HG03571 (cell line): ENCODE measurements around the gene RHBDL3.
"Not testable (repeated sequence)": the region's sequence is repeated elsewhere in the genome, so short reads cannot be mapped to it uniquely, and the experiment has no call there.

Experiments
- ATAC-seq: cut with Tn5 transposase; IDR thresholded peaks from one replicate; pipeline ENCODE4 v1.9.1; 2021; ENCODE audit not compliant: unreplicated experiment

The RHBDL3 gene, protein sequence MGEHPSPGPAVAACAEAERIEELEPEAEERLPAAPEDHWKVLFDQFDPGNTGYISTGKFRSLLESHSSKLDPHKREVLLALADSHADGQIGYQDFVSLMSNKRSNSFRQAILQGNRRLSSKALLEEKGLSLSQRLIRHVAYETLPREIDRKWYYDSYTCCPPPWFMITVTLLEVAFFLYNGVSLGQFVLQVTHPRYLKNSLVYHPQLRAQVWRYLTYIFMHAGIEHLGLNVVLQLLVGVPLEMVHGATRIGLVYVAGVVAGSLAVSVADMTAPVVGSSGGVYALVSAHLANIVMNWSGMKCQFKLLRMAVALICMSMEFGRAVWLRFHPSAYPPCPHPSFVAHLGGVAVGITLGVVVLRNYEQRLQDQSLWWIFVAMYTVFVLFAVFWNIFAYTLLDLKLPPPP

DNA sequence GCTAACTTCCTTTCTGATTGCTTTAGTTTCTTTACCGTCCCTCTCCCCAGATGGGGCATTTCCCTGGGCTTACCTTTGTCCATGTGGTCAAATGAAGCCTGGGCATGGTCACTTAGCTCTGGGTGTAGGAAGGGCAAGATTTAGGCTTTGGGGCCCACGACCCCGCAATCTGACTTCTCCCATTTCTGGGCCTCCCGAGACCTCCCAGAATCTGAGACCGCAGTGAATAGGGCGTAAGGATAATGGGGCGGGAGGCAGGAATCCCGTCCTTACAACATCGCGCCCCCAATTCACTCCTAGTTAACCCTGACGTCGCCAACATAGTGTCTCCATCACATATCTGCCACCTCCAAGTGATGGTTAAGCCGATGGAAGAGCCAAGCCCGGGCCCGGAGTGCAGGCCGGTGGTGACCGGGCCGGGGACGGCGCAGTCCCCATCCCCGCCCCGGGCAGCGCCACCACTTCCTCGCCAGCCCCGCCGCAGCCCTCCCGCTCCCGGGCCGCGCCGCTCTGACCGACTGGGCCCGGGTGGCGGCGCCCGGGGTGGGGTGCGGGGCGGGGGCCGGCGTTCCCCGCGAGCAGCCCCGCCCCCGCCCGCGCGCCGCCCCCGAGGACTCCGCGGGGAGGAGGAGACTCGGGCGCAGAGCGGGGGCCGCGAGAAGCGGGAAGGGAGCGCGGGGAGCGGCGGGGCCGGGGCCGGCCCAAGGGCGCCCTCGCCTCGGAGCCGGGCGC, at the start of gene RHBDL3:
Gene RHBDL3 (plus strand): TSS at position 641 of the 732 bp plus-strand sequence. CDS start 358 bp downstream, outside the sequence.
- no peak for ATAC-seq

DNA sequence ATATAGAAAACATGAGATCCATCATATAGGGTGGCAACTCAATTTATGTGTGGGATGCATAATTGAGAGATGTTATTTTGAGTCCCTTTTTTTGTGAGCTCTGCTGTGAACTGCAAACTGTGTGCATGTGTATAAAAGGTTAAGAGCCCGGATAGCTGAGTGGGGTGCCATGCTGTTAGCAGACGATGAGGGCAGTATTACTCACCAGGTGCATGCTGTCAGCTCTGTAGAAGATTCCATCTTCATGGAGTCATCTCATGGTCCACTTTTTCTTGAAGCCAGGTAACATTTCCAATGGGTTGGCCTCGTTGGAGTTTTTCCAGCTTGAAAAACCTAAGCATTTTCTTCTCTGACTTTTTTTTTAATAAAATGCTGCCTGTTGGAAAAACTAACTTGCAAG, 43.0 kb upstream of the RHBDL3 start:
- ATAC-seq: no peak

DNA sequence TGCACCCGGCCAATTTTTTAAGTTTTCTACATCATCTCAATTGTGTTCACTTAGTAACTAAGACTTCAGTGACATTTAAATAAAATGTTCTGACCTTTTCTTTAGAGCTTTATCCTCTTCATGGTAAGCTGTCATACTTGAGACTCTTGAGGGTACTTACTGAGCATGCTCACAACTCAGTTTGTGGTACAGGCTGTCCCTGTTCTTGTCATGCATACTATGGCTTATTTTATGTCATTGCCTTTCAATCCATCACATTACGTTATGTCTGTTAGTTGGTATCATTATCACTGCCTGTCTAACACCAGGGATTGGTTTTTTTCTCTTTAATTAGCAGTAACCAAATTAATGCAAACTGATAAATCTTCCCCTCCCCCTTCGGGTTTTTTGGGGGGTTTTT, 41.9 kb upstream of the RHBDL3 start:
- no peak for ATAC-seq

DNA sequence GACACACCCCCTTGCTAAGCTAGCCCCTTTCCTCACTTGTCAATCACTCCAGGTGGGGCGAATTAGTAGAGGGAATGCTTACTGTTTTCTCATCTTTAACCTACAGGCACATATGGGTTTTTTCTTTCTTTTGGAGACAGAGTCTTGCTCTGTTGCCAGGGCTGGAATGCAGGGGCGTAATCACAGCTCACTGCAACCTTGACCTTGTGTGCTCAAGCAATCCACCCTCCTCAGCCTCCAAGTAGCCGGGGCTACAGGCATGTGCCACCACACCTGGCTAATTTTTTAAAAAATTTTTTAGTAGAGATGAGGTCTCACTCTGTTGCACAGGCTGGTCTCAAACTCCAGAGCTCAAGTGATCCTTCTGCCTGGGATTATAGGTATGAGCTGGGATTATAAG, 38.7 kb upstream of the RHBDL3 start:
- ATAC-seq: no peak

DNA sequence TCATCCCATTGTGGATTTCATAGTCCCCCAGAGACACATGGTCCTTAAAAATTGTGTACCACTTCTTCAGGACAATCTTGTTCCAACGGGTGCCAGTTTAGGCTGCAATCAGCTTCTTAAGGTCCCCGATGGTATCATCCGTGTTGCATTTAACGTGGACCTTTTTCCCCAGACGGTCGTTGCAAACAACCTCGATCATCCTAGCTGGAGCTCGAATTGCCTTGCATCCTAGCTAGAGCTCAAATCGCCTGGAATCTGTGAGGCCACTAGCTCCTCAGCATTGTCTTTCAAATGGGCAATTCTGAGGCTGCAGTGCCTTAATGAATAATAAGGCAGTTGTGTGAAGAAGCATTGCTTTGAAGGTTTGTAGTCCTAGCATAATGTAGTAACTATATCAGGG, 37.7 kb upstream of the RHBDL3 start:
- ATAC-seq: no peak

DNA sequence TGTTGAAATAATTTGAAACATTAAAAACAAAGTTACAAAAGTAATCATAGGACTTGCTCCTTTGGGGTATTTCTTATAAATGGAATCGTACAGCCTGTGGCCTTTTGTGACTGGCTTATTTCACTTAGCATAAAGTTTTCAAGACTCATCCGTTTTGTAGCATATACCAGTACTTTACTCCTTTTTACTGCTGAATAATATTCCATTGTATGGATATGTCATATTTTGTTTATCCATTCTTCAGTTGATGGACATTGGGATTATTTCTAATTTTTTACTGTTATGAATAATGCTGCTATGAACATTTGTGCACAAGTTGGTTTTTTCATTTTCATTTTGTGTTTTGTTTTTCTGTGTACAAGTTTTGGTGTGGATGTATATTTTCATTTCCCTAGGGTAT, 30.0 kb upstream of the RHBDL3 start:
- no peak for ATAC-seq

DNA sequence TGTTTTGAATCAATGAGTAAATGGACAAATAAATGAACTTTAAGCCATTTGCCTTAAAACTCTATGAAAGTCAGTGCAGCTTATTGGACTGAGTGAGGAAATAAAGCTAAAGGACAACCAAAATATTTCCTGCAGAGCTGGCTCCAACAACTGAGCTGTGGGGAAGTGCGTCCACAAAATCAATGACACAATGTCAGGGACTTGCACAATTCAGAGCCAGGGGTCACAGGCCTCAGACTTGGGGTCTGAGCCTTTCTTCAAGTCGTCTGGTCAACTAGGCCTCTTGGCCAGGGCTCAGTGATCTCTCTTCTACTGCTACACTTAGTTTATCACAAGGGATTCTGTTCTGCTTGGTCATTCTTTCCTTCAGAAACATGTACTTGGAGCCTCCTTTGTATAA, 26.2 kb upstream of the RHBDL3 start:
- no peak for ATAC-seq

DNA sequence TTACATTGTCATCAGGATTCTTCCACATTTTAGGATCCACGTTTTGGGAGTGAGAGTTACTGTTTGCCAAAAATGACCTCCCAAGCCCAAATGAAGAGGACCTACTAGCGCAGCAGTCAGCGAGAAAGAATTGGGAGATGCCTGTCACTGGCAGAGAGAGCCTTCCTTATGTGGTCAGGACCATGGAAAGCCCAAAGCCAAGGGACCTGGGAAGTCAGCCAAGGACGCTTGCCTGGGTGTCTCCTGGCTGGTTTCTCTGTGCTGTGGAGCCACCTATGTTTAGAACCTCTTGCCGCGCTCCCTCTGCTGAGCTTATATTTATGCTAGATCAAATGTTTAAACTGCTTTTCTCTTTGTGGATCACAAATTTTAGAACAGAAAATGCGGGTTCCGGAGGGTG, 24.9 kb upstream of the RHBDL3 start:
- ATAC-seq: no peak

DNA sequence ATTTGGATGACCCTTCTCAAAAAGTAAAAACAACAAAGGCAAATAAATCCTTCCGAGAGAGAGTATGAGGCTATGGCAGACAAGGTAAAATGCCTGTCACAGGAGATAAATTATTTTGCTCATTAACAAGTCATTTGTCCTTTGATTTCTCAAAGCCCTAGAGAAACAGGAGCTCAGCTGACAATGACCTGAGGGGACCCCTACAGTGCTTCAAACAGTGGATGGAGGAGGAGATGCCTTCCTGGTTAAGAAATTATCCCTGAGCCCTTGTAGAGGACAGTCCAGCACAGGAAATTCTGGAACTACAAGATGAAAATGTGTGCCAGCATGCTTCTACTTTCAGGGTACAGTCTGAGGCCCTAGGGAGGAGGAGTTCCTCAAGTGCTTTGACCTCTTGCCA, 24.0 kb upstream of the RHBDL3 start:
- no peak for ATAC-seq

DNA sequence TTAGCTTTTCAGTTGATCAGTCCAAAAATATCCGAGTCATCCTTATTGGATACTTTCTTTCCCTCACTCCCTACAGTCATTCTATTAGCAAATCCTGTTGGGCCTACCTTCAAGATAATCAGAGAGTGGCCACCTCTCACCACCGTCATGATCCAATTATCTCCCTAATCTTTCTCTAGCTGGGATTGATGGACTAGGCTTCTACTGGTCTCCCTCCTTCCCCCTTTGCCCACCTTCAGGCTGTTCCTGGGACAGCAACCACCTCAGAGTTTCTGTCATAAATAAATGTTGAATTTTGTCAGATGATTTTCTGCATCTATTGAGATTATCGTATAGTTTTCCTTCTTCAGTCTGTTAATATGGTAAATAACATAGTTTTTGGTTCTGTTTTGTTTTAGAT, 16.2 kb upstream of the RHBDL3 start:
- ATAC-seq: no peak

DNA sequence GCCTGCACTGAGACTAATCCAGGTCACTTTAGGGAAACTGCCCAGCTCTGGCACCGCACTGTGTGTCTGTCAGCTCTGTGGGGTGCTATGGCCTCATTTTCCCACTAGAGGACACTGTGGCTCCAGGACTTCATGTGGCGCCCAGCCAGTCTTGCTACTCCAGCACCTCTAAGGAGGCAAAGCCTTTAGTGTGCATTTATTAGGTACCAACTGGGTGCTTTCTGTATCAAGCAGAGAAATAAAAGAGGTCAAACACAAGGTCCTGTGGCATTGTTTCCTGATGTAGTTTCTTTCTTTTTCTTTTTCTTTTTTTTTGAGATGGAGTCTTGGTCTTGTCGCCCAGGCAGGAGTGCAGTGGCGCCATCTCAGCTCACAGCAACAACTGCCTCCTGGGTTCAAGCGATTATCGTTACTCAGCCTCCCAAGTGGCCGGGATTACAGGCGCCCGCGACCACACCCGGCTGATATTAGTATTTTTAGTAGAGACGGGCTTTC, 12.5 kb upstream of the RHBDL3 start:
- no peak for ATAC-seq

DNA sequence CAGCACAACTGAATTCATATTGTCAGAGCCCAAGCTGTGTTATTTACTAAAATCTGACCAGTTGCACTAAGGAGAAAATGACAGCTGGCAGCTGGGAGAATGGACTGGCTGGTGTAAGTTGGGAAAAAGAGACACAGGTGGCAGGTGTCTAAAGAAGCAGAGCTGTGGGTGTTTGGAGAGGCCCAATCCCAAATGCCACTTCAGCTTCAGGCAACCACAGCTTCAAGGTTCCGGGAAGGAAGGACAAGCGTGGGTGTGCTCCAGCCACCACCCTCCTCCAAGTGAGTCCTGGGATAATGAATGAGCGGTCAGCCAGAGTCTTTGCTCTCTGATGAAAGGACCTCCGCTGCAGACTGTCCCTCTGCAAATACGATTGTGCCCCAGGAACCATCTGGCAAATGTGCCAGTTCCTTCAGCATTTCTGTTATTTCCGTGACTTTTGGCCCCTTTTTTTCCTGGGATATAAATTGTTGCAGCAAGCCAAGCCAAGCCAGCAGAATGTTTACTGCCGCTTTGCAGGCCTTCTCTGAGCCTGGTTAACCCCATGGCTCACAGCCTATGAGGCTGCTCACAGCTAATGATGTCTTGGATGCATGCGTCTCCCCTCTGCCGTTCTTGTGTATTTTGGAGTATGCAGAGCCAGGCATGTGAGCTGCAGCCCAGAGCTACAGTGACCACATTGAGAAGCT, 9.5 kb upstream of the RHBDL3 start:
- ATAC-seq: no peak

DNA sequence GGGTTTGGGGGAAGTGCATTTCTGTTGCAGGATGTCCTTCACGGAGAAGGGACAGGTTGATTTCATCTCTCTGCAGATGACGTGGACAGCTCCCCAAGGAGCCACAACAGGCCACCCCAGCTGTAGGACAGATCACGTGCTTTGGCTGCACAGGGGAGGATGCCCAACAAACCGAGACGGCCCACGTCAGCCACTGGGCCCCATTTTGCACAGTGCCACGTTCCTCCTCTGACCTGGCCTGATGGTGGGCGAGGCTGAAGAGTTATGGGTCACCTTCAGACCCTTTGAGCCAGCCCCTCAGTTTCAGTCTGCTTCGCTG, 9.0 kb upstream of the RHBDL3 start:
- ATAC-seq: no peak

DNA sequence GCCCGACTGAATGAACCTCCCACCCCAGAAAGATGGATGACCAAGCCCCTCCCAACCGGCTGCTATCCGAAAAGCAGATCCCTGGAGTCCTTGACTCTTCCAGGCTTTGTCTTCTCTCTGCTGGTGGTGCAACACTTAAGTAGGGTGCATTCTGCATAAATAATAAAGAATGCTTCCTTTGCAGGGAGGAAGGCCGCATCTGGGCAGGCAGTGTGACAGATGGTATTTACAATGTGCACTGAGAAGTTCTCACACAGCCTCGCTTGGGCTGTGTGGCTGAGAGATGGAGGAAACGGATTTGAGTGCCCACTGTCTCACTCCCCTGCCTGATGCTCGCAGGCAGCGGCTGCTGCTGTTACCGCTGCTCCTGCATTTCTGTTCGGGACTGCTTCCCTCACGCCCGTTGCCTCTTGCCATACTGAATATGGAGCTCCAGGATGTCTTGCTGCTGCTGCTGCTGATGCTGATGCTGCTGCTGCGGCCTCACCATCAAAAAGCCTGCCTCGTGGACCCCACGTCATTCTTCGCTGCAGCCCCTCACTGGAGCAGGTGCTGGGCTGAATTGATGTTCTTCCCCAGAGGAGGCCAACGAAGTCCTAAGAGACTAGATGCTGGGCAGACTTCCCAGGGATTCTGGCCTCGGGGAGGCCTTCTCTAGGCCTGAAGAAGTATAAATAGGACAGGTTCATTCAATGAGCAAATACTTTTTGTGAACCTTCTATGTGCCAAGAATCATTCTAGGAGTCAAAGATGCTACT, 7.1 kb upstream of the RHBDL3 start:
- ATAC-seq: no peak

DNA sequence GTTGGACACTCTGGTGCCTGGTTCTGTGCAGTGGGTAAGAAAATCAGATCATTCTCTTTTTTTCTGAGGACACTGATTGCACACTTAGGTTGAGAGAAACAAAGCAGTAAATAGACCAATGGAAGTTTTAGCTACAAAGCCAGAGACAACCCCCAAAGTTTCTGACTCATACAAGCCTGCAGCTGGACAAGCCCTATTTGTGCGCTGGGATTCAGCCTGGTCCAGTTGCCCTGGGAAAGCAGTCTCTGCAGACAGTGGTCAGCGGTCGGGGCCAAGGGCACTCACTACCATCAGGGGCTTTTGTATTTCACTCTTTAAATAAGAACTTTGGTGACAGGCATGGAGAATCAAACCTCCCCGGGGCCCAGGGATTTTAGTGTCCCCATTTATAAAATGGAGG, 6.0 kb upstream of the RHBDL3 start:
- ATAC-seq: no peak

DNA sequence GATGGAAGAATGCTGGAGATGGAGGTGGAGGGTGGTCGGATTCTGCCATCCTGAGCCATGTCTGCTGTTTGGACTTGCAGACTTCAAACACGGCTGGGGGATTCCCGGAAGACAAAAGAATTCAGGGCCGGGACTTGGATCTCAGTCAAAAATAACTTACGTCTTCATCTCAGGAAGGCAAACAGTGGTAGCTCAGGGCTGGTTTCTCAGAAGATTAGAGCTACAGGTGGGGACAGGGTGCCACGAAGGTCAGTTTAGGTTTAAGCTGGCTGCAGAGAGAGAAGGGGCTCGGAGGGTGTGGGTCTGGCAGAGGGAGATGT, 4.3 kb upstream of the RHBDL3 start:
- ATAC-seq: no peak

DNA sequence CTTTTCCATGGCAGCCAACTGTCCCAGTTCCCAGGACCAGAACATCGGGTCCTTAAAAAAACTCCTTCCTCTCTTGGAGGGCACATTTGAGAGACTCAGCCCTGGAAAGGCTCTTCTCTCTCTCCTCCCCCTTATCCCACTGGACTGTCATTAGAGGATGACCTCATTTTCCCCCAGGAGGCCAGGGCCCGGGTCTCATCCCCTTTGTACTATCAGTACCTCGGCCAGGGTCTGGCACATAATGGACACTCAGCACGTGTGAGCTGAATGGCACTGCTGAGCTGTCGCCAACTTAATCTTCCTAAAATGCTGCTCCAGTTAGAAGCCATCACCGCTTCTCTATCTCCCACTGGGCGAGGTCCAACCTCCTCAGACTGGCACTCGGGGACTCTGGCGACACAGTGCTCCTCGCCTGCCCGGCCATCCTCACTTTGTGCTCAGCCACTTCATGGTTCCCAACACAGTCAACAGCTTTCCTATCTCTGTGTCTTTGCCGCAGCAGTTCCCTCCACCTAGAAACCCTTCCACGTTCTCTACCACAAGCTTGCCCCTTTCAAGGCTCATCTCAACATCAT, 3.6 kb upstream of the RHBDL3 start:
- ATAC-seq: no peak

DNA sequence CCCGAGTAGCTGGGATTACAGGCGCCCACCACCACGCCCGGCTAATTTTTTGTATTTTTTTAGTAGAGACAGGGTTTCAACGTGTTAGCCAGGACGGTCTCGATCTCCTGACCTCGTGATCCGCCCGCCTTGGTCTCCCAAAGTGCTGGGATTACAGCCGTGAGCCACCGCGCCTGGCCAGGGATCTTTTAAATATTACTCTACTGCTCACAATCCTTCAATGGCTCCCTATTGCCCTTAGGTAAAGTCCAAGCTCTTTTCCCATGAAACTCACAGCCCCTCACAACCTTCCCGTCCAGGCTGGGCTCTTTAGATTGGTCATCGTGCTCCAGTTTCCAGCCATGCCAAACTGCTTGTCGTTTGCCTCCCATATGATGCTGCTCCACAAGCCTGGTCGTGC, 2.1 kb upstream of the RHBDL3 start:
- not testable (repeated sequence) for ATAC-seq

DNA sequence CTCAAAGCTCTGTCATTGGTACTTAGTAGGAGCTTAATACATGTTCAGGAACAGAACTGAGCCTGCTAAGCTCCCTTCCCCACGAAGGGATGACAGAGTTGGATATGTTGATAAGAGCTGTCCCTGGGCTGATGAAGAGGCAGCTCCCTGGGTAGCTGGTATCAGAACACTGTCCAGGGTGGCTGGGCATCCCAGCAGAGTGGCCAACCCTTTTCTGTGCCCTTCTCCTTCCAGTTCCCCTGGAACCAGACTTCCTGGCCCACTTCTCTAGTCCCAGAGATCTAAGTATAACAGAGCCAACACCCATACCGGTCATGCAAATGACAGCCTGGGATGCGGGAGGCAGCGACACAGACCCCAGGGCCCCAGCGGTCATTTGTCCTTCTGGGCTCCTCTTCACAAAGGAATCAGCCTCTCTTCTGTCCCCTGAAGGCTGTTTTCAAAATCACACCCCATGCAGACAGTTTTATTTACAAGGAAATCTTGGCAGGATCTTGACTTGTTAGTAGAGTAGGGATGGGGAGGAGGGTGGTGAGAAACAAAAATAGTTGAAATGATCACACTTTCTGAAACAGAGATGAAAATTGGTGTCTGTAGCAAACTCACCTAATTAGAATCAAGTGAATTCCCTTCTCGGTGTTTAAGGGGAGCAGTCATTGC, 1.4 kb upstream of the RHBDL3 start:
- ATAC-seq: no peak

DNA sequence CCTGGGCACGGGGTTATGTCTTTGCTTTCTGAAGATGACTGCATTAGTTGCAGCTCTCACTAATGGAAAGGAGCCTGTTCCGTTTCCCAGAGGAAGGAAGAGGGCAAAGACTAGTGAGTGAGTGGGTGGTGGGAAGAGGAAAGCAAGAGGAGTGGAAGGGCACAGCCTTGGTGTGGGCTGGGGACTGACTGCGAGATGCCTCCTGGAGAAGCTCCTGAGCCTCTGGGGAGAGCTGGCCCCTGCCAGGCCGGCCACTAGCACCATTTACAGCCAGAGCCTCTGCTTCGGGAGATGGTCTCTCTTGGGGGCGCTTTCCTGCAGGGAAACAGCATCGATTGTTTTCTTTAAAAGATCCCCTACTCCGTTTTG, 825 bp upstream of the RHBDL3 start:
- no peak for ATAC-seq

DNA sequence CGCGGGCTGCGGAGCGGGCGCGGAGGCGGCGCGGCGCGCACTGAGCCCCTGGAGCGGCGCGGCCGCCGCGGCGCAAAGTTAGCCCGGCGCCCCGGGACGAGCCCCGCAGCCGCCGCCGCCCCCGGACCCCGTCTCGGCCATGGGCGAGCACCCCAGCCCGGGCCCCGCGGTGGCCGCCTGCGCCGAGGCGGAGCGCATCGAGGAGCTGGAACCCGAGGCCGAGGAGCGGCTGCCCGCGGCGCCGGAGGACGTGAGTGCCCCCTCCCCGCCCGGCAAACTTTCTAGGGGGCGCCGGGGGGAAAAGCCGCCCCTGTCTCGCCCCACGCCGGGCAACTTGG, 388 bp downstream of the RHBDL3 start:
- ATAC-seq: no peak
